ENCODE measurements around the gene HAGHL.

- no peak for TF ChIP-seq CTCF (IDR thresholded peaks at IDR 0.05; ENCODE audit: poor library complexity)
- no peak for TF ChIP-seq EZH2 (IDR thresholded peaks at IDR 0.05; ENCODE audit: borderline replicate concordance)
These were observed 6.4 kb upstream of the HAGHL start for GRCh38 chr16:720447-720989.
